Type B pancreatic cell (in vitro differentiated cells): ENCODE measurements around the gene ALKAL2. TPM values are rescaled to one million over a fixed set of nuclear protein-coding genes. Genes with fewer than 3 reads are reported as not detected.

Experiments
- DNase-seq: peaks from one replicate; pipeline ENCODE4 v3.0.0; 2021; ENCODE audit warnings: mixed read lengths; ENCODE audit not compliant: unreplicated experiment; ENCODE audit errors: extremely low spot score
- H3K27ac Mint-ChIP-seq: 2 replicates; pipeline ENCODE4 v1.8.0; 2021; ENCODE audit warnings: mild to moderate bottlenecking, mixed read lengths
- H3K27me3 Mint-ChIP-seq: 2 replicates; pipeline ENCODE4 v1.8.0; 2021; ENCODE audit warnings: mixed read lengths
- H3K36me3 Mint-ChIP-seq: 2 replicates; pipeline ENCODE4 v1.8.0; 2021; ENCODE audit warnings: mixed read lengths
- H3K4me1 Mint-ChIP-seq: one replicate; pipeline ENCODE4 v1.8.0; 2021; ENCODE audit warnings: mixed read lengths; ENCODE audit not compliant: unreplicated experiment
- H3K4me3 Mint-ChIP-seq: 2 replicates; pipeline ENCODE4 v1.8.0; 2021; ENCODE audit warnings: mild to moderate bottlenecking, mixed read lengths
- H3K9me3 Mint-ChIP-seq: 2 replicates; pipeline ENCODE4 v1.8.0; 2021; ENCODE audit warnings: mixed read lengths
- CTCF ChIP-seq: fragments of 200-600 bp; sonication (generic); conservative IDR thresholded peaks from 2 replicates; pipeline ENCODE4 v1.5.0; 2021; ENCODE audit warnings: antibody characterized with exemption, mild to moderate bottlenecking
- total RNA-seq: library from RNA; stranded (reverse); gene quantifications from 2 replicates; pipeline ENCODE4 v1.2.1, GENCODE V29; 2021; ENCODE audit warnings: low replicate concordance

ALKAL2 gene
- total RNA-seq, 1 donor from 2014 or later = 3.5 TPM

DNA sequence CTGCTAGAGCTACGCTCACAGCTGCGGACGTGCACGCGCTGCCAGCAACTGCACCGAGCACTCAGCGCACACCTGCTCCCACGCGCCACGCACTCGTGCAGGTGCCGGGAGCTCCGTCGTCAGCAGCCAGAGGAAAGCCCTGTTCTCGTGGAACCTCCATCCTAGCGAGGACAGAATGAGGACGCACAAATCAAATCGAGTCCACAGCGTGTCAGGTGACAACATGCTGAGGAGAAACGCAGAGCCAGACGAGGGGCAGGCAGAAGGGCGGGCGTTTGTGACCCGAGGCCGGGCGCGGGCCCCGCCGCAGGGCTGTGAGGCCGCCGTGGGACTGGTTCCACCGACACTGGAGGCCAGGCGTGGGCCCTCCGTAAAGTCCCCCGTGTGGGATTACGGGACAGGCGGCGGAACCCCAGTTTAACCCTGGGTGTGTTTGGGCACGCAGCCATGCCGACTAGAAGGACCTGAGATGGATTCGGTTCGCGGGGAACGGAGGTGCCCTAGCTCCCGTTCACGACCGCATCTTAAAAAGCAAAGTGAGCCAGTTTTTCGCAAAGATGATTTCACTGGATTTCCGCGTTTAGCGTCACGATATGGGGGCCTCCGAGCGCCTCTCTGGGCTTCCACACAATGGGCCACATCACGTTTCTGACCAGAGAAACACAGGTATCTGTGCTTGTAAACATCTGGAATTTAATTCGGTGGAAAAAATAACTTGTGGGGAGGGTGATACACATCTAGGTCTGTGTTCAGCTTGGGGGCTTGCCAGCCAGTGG is 26.9 kb upstream of the ALKAL2 start:
- Mint-ChIP-seq H3K36me3 (no peaks in the 10 kb centered on the region), H3K4me3 (no peak overlapping the region), H3K4me1 (peaks cover 17% of the 10 kb centered on the region), H3K27ac (no peak overlapping the region), H3K27me3 (no peaks in the 10 kb centered on the region), H3K9me3 (no peaks in the 10 kb centered on the region)
- TF ChIP-seq CTCF = no peak
- DNase-seq = no peak

- Mint-ChIP-seq H3K27ac (no peak overlapping the region), H3K27me3 (no peaks in the 10 kb centered on the region), H3K4me3 (no peak overlapping the region), H3K36me3 (no peaks in the 10 kb centered on the region), H3K4me1 (peaks cover 22% of the 10 kb centered on the region), H3K9me3 (no peaks in the 10 kb centered on the region)
- no peak for DNase-seq
- TF ChIP-seq CTCF = no peak
Observed at GRCh38 chr2:313991-314390, 26.1 kb upstream of the ALKAL2 start.

DNA sequence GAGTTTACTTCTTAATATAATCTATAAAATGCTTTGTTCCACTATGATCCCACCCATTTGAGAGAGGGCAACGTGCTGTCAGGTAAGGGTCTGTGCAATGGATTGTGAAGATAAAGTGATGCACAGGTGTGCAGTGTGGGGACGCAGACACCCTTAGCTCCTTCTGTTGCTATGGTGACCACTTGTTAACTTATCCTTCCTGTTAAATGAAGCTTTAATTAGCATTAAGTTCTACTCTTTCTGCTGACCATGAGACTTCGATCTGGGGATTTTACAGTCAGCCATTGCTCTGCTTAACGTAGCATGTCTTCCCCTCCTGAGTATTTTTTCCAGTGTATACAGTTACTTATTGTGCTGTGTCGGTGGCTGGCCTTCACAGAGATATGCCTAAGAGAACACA is 23.1 kb upstream of the ALKAL2 start:
- Mint-ChIP-seq H3K4me3 (no peak overlapping the region), H3K4me1 (peaks cover 7% of the 10 kb centered on the region), H3K9me3 (no peaks in the 10 kb centered on the region), H3K27me3 (no peaks in the 10 kb centered on the region), H3K27ac (no peak overlapping the region), H3K36me3 (no peaks in the 10 kb centered on the region)
- no peak for DNase-seq
- no peak for TF ChIP-seq CTCF

DNA sequence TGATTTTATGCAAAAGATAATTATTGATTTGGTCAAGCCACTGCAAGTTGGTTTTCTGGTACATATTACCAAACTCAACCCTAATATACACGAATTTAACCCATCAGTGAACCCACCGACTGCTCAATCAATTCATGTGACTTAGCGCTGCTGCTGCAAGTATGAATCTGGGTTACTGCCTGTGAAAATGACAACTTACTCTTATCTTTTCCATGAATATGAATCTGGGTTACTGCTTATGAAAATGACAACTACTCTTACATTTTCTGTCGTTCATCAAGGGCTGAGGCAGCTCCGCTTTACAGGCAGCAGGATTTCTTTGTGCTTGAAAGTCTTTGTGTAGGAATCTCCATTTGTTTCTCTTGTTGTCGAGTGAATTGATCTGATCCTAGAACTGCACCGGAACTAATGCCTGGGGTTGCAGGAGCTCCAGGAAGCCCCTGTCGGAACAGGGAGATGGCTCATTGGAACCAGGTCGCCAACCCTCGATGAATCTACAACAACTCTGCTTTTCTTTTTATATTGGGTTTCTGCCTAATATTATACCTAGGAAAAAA is 22.1 kb upstream of the ALKAL2 start:
- Mint-ChIP-seq H3K27ac (no peak overlapping the region), H3K4me1 (peaks cover 6% of the 10 kb centered on the region), H3K4me3 (no peak overlapping the region), H3K36me3 (no peaks in the 10 kb centered on the region), H3K27me3 (no peaks in the 10 kb centered on the region), H3K9me3 (no peaks in the 10 kb centered on the region)
- DNase-seq = no peak
- TF ChIP-seq CTCF = no peak

- no peaks in the 10 kb centered on the region for H3K9me3 Mint-ChIP-seq
- no peaks in the 10 kb centered on the region for H3K36me3 Mint-ChIP-seq
- no peak for TF ChIP-seq CTCF
- no peak overlapping the region for H3K4me3 Mint-ChIP-seq
- no peak for DNase-seq
- peaks cover 6% of the 10 kb centered on the region for H3K4me1 Mint-ChIP-seq
- H3K27ac Mint-ChIP-seq = no peak overlapping the region
- no peaks in the 10 kb centered on the region for H3K27me3 Mint-ChIP-seq
Observed at GRCh38 chr2:309148-309953, 21.5 kb upstream of the ALKAL2 start.
